ENCODE results near the gene GXYLT2.

Gene GXYLT2

DNA sequence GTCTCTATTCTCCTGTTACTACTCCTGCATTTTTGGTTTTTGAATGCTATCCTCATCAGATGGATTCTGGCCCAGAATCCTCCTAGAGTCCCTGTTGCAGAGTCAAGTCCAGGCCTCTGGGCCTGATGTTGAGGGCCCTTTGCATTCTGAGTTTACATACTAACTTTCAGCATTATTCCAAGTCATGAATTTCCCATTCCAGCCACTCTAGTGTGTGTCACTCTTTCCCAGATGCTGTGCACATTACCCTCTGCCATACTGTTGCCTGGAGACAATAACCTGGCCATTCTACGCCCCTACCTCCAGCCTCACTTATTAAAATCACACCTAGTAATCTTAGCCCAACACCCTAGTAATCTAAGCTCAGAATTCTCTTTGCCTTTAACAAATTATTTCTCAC lies 53.4 kb downstream of the GXYLT2 start:
- no peak for DNase-seq

GRCh38 chr3:72942427-72942826 lies 54.6 kb downstream of the GXYLT2 start:
- no peak for DNase-seq

GRCh38 chr3:72944696-72945095 lies 56.9 kb downstream of the GXYLT2 start:
- DNase-seq: no peak

DNA sequence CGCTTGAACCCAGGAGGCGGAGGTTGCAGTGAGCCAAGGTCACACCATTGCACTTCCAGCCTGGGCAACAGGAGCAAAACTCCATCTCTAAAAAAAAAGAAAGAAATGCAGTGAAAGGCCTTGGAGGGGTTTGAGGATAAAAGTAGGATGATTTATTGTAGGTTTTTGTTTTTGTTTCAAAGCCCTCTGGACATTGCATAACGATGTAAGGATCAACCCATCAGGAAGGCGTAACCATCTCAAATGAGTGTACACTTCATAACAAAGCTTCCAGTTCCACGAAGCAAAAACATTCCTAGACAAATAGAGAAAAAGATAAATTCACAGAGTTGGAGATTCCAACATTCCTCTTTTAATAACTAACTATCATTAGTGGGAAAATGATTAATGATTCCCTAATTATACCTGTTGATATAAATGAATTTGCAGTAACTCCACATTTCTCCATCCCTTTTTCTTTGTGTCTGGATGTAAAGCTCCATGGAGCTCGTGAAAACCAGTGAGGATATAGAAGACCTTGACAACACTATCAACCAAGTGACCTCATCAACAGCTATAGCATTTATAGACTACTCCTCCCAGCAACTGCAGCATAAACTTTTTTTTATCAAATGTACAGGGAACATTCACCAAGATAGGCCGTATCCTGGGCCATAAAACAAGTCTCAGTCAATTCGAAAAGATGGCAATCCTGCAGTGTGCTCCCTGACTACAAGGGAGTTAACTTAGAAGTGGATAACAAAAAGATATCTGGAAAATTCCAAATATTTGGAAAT lies 60.1 kb downstream of the GXYLT2 start:
- DNase-seq: no peak

DNA sequence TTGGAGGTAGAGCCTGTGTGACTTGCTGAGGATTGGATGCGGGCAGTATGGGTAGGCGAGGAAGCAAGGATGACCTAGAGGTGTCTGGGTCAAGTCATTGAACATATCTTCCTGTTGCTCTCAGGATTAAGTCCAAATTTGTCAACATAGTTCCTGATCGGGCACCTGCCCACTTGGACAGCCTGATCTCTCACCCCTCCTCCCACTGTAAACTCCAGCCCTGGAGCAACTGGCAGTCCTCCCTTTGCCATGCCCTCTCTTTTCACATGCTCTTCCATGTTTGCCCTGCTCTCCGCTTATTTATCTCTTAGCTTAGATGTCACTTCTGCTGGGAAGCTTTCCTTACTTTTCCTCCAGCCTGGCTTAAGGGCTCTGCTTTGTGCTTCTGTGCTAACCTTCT lies 61.2 kb downstream of the GXYLT2 start:
- DNase-seq: no peak

DNA sequence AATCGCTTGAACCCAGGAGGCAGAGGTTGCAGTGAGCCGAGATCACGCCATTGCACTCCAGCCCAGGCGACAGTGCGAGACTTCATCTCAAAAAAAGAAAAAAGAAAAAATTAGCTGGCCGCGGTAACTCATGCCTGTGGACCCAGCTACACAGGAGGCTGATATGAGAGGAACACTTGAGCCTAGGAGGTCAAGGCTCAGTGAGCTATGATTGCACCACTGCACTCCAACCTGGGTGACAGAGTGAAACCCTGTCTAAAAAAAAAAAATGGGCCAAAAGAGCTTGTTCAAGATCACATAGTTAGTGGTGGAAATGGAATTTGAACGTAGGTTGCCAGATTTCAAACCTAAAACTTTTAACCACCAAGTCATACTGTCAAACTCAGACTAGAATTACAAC lies 62.5 kb downstream of the GXYLT2 start:
- no peak for DNase-seq

DNA sequence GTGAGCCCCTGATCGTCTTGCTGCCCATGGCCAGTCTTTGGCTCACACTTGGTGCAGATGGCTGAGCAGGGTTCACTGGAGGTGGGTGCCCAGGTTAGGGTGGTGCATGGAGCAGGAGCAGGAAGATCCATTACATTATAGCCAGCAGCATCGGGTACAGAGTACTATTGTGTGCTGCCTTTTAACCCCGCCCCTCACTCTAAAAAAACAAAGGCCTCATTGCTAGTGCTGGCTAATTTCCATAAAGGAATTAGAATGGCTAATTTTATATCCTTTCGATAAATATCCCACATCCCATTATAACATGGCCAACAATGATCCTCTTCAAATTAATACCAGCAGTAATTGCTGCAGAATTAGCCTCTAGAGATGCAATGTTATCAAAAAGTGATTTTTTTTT lies 63.0 kb downstream of the GXYLT2 start:
- no peak for DNase-seq

- DNase-seq: no peak
Observed at GRCh38 chr3:72951259-72951722, 63.4 kb downstream of the GXYLT2 start.

GRCh38 chr3:72953325-72953956 lies 65.6 kb downstream of the GXYLT2 start:
- DNase-seq: no peak

- no peak for DNase-seq
Observed at GRCh38 chr3:72957297-72957696, 69.5 kb downstream of the GXYLT2 start.

DNA sequence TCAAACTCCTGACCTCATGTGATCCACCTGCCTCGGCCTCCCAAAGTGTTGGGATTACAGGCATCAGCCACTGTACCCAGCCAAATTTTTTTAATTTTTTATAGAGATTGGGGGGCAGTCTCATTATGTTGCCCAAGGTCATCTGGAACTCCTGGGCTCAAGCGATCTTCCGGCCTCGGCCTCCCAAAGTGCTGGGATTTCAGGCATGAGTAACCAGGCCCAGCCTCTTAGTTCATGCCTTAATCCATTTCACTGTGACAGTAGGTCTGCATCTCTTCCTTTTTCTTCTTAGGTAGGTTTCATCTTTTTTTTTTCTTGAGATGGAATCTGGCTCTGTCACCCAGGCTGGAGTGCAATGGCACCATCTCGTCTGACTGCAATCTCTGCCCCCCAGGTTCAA lies 71.5 kb downstream of the GXYLT2 start:
- no peak for DNase-seq

DNA sequence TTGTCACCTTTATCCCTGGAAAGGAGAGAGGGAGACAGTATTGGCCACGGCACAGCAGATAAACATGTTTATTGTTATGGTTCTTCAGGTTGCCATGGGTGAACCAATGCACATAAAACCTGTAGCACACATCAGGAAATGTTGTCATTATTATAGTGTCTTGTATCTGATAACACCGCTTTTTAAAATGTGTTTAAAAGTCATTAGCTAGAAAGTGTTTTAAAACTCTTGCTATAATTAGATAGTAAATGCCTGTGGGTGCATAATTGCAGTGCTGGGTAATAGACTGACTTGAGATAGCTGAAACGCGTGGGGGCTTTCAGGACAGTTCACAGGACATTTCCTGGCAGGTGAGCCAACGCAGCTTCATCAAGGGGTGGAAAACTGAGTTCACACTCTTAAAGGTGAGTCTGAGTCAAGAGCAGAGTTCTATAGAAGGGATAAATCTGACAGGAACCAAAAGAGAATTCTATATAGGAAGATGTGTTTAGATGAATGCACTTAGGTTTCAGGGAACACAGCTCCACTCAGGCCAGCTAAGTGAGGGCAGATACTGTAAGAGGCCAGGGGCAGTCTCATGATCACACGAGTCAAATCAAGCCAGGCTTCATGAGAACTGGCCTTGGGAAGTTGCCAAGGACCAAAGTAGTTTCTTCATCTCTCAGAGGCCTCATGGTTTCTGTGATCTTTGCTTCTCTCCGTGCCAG lies 73.1 kb downstream of the GXYLT2 start:
- DNase-seq: no peak

DNA sequence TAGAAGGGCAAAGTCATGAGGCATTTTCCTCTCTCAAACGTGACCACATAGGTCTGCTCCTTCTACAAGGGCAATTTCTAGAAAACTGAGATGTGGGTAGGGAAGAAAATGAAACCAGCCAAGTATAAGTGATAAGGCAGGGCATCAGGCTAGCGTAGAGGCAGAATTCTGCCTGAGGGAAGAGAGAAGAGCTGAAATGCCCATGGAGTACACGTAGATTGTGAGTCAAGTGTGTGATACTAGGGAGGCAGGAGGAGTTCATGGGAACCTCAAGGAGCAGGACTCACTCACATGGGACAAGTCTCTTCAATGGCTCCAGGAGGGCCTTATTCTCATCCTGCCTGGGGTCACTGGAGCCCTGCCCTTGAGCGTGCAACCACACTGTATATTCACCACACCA lies 73.9 kb downstream of the GXYLT2 start:
- DNase-seq: no peak

DNA sequence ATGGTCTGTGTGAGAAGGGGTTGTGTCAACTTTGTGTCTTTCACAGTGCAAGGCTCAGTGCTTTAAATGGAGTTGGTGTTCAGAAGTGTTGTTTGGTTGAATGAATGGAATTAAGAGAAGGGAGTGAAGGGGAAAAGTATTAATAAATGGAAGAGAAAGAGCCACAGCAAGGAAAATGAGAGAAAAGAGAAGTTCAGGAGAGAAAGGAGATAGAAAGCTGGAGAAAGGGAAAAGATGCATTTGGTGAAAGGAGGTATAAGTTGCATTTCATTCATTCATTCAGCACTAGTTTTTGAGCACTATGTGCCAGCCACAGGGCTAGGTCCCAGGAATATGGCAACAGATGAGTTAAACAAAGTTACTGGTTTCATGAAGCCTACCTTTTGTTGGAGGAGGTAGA lies 74.5 kb downstream of the GXYLT2 start:
- no peak for DNase-seq

GRCh38 chr3:72964633-72965032 lies 76.8 kb downstream of the GXYLT2 start:
- DNase-seq: no peak

DNA sequence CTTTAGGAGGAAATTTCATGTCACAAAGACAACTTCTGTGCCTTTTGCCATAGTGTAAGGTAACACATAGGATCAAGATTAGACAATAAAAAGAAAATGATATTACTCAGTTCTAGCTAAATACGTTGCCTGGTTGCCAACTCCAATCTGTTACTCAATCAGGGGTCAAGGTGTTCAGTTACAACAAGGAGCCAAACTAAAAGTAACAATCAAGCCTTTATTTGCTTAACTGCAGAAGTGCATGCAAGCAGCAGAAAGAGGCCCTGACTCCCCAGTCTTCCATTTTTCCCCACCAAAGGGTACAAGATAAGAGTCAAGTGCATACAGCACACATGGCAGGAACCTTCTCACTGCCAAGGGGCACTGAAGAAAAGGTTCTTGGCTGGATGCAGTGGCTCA lies 80.4 kb downstream of the GXYLT2 start:
- DNase-seq: no peak

DNA sequence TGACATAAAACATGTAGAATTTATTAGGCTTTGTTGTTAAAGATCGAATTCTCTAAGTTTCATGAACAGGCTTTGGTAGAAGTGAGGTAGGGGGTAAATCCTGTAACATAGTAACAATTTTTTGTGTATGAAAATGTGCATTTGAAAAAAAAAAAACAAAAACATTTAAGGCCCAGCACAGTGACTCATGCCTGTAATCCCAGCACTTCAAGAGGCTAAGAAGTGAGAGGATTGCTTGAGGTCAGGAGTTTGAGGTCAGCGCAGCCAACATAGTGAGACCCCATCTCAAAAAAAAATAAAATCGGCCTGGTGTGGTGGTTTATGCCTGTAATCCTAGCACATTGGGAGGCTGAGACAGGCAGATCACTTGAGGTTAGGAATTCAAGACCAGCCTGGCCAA lies 81.9 kb downstream of the GXYLT2 start:
- DNase-seq: no peak

DNA sequence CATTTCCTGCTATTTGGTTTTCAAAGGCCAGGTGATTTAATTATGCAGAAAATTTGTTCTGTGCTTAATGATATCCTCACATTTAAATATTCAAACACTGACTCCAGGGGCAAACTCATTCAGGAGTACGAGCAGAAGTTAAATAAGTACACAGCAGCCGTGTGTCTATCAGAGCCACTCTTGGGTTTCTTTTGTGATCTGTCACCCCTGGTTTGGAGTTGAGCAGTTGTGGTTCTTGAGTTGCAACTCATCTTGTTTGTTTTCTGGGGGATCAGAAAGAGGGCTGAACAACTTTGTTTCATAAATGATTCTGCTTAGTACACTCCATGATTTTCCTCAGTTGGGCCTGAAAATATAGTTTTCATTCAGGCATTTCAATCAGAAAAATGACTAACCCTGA lies 83.1 kb downstream of the GXYLT2 start:
- DNase-seq: no peak

GRCh38 chr3:72972706-72973030 lies 84.8 kb downstream of the GXYLT2 start:
- no peak for DNase-seq

- no peak for DNase-seq
Observed at GRCh38 chr3:72973031-72973723, 85.3 kb downstream of the GXYLT2 start.

DNA sequence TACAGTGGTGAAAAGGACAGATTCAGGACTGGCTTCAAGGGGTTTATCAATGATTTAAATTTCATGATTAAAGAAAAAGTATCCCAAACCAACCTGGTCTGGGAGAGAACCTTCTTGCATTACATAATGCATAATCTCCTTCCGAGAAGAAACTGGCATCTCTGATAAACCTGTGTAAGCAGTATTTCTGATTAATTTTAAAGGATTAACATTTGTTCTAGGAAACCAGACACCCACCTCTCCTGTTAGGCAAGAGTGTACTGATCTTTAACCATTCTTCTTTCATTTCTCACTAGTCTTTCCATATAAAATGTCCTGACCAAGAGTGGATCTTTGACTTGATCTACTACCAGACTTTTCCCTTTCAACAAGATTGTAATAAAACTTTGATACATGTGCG lies 85.9 kb downstream of the GXYLT2 start:
- DNase-seq: no peak

- no peak for DNase-seq
Observed at GRCh38 chr3:72974956-72975355, 87.1 kb downstream of the GXYLT2 start.

DNA sequence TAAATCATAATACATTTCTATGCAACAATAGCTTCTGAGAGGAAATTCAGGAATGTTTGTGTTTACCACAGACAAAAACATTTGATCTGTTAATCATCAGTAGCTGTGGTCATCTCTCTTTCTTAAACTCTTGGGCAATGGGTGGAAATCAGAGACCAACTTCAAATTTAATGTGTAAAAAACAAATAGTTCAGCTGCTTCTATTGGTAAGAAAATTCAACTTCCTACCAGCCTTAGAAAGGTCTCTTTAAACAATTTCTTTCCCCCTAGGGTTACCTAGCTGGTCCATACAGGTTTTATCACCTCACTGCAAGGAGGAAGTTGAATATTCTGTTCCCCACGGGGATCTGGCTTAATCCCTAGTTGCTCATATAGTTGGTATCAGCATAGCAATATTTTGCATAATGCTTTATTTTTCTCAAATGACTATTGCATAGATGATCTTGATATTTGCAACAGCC lies 88.5 kb downstream of the GXYLT2 start:
- DNase-seq: no peak

Data from NCI-H2227 treated with DMSO at 0.1 percent for 48 hours (cell line).